ENCODE results near the gene SLC40A1.
"Not testable (repeated sequence)": the region's sequence is repeated elsewhere in the genome, so short reads cannot be mapped to it uniquely, and the experiment has no call there.

The SLC40A1 gene

GRCh38 chr2:189580658-189581353 lies at the start of gene SLC40A1:
SLC40A1 (minus strand) TSS chr2:189580786; CDS start chr2:189580460, 326 bp downstream.
- peak; percentile 71 for DNase-seq

GRCh38 chr2:189629531-189630453 lies 49.2 kb upstream of the SLC40A1 start:
- DNase-seq: no peak

- DNase-seq: no peak
These were observed 48.4 kb upstream of the SLC40A1 start for GRCh38 chr2:189628817-189629530.

GRCh38 chr2:189627789-189628188 lies 47.2 kb upstream of the SLC40A1 start:
- DNase-seq: no peak

GRCh38 chr2:189625636-189626035 lies 45.0 kb upstream of the SLC40A1 start:
- no peak for DNase-seq

- no peak for DNase-seq
These were observed 44.2 kb upstream of the SLC40A1 start for GRCh38 chr2:189624648-189625355.

GRCh38 chr2:189623049-189623448 lies 42.5 kb upstream of the SLC40A1 start:
- no peak for DNase-seq

GRCh38 chr2:189621781-189622180 lies 41.2 kb upstream of the SLC40A1 start:
- DNase-seq: no peak

- no peak for DNase-seq
These were observed 37.6 kb upstream of the SLC40A1 start for GRCh38 chr2:189618197-189618596.

GRCh38 chr2:189614585-189614984 lies 34.0 kb upstream of the SLC40A1 start:
- no peak for DNase-seq

GRCh38 chr2:189613650-189614420 lies 33.2 kb upstream of the SLC40A1 start:
- DNase-seq: peak; percentile 28

GRCh38 chr2:189613077-189613636 lies 32.6 kb upstream of the SLC40A1 start:
- no peak for DNase-seq

GRCh38 chr2:189610700-189611099 lies 30.1 kb upstream of the SLC40A1 start:
- DNase-seq: no peak

- DNase-seq: no peak
These were observed 29.3 kb upstream of the SLC40A1 start for GRCh38 chr2:189609853-189610252.

- DNase-seq: no peak
These were observed 28.8 kb upstream of the SLC40A1 start for GRCh38 chr2:189609423-189609816.

- no peak for DNase-seq
These were observed 28.3 kb upstream of the SLC40A1 start for GRCh38 chr2:189608795-189609422.

GRCh38 chr2:189608170-189608569 lies 27.6 kb upstream of the SLC40A1 start:
- no peak for DNase-seq

GRCh38 chr2:189602233-189602632 lies 21.6 kb upstream of the SLC40A1 start:
- no peak for DNase-seq

GRCh38 chr2:189601652-189602051 lies 21.1 kb upstream of the SLC40A1 start:
- not testable (repeated sequence) for DNase-seq

- DNase-seq: no peak
These were observed 20.5 kb upstream of the SLC40A1 start for GRCh38 chr2:189601043-189601442.

GRCh38 chr2:189599245-189599644 lies 18.7 kb upstream of the SLC40A1 start:
- DNase-seq: no peak

All from NCI-H1105 treated with DMSO at 0.1 percent for 48 hours (cell line).